Measurements from ENCODE around the gene KCNQ5. TPM values are rescaled to one million over a fixed set of nuclear protein-coding genes. Genes with fewer than 3 reads are reported as not detected.

Gene KCNQ5
- total RNA-seq, 1 donor from 2014 or later, result 10.1 TPM

DNA sequence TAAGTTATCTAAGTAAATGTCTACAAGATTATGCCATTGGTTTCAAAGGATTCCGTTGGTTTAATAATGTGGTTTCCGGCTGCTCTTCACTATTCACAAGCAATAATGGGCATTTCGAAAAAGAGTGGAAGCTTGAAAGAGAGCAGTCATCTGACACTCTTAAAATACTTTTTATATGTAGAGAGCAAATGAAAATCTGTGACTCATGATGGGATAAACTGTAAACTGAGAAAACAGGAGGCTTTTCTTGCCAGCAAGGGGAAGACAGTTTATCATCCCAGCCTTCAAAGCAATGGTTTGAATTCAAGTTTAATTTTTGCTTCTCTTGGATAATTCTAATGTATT, 457.7 kb downstream of the KCNQ5 start:
- CTCF ChIA-PET, result no interaction called here
- H3K4me3 Mint-ChIP-seq, result no peak overlapping the region
- ATAC-seq (ENCODE audit: low read depth), result no peak
- no peak for DNase-seq
- no peaks in the 10 kb centered on the region for H3K27me3 Mint-ChIP-seq
- H3K36me3 Mint-ChIP-seq (ENCODE audit: low read depth), result peaks cover 2% of the 10 kb centered on the region
- no peak overlapping the region for H3K27ac Mint-ChIP-seq
- no peaks in the 10 kb centered on the region for H3K9me3 Mint-ChIP-seq
- POLR2A ChIA-PET, result no interaction called here
- intact Hi-C loops (cut with micrococcal nuclease), result no loop called here
- H3K4me1 Mint-ChIP-seq, result peaks cover 5% of the 10 kb centered on the region
- TF ChIP-seq, protein P1, sequence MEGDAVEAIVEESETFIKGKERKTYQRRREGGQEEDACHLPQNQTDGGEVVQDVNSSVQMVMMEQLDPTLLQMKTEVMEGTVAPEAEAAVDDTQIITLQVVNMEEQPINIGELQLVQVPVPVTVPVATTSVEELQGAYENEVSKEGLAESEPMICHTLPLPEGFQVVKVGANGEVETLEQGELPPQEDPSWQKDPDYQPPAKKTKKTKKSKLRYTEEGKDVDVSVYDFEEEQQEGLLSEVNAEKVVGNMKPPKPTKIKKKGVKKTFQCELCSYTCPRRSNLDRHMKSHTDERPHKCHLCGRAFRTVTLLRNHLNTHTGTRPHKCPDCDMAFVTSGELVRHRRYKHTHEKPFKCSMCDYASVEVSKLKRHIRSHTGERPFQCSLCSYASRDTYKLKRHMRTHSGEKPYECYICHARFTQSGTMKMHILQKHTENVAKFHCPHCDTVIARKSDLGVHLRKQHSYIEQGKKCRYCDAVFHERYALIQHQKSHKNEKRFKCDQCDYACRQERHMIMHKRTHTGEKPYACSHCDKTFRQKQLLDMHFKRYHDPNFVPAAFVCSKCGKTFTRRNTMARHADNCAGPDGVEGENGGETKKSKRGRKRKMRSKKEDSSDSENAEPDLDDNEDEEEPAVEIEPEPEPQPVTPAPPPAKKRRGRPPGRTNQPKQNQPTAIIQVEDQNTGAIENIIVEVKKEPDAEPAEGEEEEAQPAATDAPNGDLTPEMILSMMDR (IDR thresholded peaks at IDR 0.05), result no peak

DNA sequence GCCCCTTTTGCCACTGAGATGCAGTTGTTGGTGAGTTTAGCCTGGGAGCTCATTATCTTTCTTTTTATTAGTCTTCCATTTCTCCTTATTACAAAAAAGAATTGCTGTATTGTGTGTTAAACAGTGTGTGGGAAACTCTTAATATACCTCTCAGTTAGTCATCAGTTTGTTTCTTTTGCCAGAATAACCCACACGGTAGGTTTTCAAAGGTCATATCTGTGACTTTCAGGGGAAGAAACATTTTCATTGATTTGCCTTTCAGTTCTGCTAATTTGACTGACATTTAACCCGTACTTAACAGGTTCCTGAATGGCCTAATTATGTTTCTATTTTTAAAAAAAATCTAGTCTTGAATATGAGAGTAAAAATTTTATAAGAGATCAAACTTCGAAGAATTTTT, 458.1 kb downstream of the KCNQ5 start:
- POLR2A ChIA-PET, result no interaction called here

DNA sequence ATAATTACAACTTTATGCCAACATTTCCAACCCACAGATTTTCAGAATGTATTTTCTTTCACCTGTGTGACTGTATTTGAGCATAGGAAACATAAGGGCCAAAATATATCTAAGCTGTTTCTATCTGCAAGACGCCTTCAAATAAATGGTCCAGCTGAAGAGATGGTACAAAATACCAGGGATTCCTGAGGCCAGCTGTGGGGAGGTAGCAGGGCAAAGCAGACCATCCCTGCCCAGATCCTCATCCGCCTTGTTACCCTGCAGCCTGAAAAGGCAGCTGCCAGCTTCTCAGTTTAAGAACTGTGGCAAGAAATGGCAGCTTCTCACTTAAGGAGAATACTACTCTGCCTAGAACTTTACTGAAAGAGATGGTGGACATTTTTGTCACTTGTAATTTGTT, 460.1 kb downstream of the KCNQ5 start:
- ChIA-PET POLR2A (no interaction called here), CTCF (no interaction called here)
- intact Hi-C loops (cut with micrococcal nuclease), result no loop called here
- Mint-ChIP-seq H3K27ac (no peak overlapping the region), H3K27me3 (no peaks in the 10 kb centered on the region), H3K36me3 (ENCODE audit: low read depth) (peaks cover 2% of the 10 kb centered on the region), H3K9me3 (no peaks in the 10 kb centered on the region), H3K4me3 (no peak overlapping the region), H3K4me1 (no peaks in the 10 kb centered on the region)
- ATAC-seq (ENCODE audit: low read depth) (no peak), DNase-seq (no peak)
- TF ChIP-seq, protein P1 (IDR thresholded peaks at IDR 0.05), result no peak

More for the DNA sequence above, 458.1 kb downstream of the KCNQ5 start:
- ATAC-seq (ENCODE audit: low read depth) (no peak), DNase-seq (no peak)
- peaks cover 5% of the 10 kb centered on the region for H3K4me1 Mint-ChIP-seq
- CTCF ChIA-PET, result no interaction called here
- H3K27ac Mint-ChIP-seq, result no peak overlapping the region
- TF ChIP-seq, protein P1 (IDR thresholded peaks at IDR 0.05), result no peak
- H3K9me3 Mint-ChIP-seq, result no peaks in the 10 kb centered on the region
- H3K36me3 Mint-ChIP-seq (ENCODE audit: low read depth), result peaks cover 2% of the 10 kb centered on the region
- H3K4me3 Mint-ChIP-seq, result no peak overlapping the region
- H3K27me3 Mint-ChIP-seq, result no peaks in the 10 kb centered on the region
- intact Hi-C loops (cut with micrococcal nuclease), result no loop called here

DNA sequence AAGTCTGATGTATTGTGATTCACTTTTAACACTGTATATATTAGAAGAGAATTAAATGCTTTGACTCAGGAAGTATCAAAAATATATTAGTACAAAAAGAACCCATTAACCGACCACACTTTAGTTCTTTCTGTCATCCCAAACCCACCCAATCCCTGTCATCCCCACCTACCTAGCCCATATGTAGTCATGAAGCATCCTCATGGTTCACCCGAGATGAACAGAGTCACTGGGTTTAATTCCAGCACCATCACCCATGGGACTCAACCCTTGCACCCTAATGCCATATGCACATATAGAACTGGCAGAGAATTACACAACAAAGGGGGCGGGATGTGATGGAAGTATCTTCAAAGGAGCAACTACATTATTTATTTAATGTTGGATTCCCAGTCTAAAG, 462.0 kb downstream of the KCNQ5 start:
- no peak for DNase-seq
- Mint-ChIP-seq H3K27me3 (no peaks in the 10 kb centered on the region), H3K4me3 (no peak overlapping the region), H3K9me3 (no peaks in the 10 kb centered on the region), H3K4me1 (no peaks in the 10 kb centered on the region), H3K36me3 (ENCODE audit: low read depth) (no peaks in the 10 kb centered on the region), H3K27ac (no peak overlapping the region)
- ATAC-seq (ENCODE audit: low read depth), result no peak
- TF ChIP-seq, protein P1 (IDR thresholded peaks at IDR 0.05), result no peak
- ChIA-PET CTCF (no interaction called here), POLR2A (no interaction called here)
- intact Hi-C loops (cut with micrococcal nuclease), result no loop called here

DNA sequence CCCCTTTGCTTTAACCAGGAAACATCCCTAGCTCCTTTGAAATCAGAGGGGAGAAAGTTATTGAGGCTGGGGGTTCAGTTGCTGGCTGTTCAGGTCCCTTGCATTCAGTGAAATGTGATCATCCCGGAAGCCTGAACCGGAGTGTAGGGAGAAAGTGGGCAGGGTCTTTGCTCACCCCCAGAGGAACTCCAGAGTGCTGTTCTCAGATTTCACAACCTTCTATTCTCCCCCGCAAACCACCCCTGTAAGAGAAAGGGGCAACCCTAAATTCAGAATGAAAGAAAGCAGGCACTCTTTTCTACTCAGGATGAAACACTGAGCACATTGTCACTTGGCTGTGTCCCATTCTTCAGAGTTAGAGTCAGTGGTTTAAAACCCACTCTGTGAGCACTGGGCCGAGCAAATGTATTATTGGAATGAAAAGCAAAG, 463.6 kb downstream of the KCNQ5 start:
- H3K27ac Mint-ChIP-seq, result no peak overlapping the region
- intact Hi-C loops (cut with micrococcal nuclease), result no loop called here
- CTCF ChIA-PET, result interaction anchor here (1.0 kb wide), 1 partner anchor 73 kb away, joined by 3 read pairs; no protein-coding TSS in a partner anchor
- no peaks in the 10 kb centered on the region for H3K27me3 Mint-ChIP-seq
- H3K9me3 Mint-ChIP-seq, result peaks cover 9% of the 10 kb centered on the region
- TF ChIP-seq, protein P1 (IDR thresholded peaks at IDR 0.05), result no peak
- POLR2A ChIA-PET, result no interaction called here
- no peak for DNase-seq
- no peaks in the 10 kb centered on the region for H3K4me1 Mint-ChIP-seq
- ATAC-seq (ENCODE audit: low read depth), result no peak
- no peak overlapping the region for H3K4me3 Mint-ChIP-seq
- H3K36me3 Mint-ChIP-seq (ENCODE audit: low read depth), result peaks cover 7% of the 10 kb centered on the region

Data from activated B cell treated with CpG ODN at 0.5 μM for 24 hours (primary cell).